Aorta (tissue), 5 donors: ENCODE results near the gene CCDC102B. TPM values are rescaled to one million over a fixed set of nuclear protein-coding genes. Genes with fewer than 3 reads are reported as not detected.

ENCODE experiments used
- ATAC-seq: fragments of 200-7000 bp; cut with Tn5 transposase; one replicate; pipeline ENCODE4 v1.9.1; 2022; ENCODE audit warnings: moderate library complexity; ENCODE audit not compliant: low FRiP score
- DNase-seq, 2 donors: peaks; one replicate each; pipeline ENCODE4 v3.0.0-alpha.2; 2020
- H3K27ac ChIP-seq, 2 donors: one replicate each; pipeline ENCODE4 v1.5.1; 2013; ENCODE audit warnings: low read length in 2 of 2, mild to moderate bottlenecking in 2 of 2, moderate library complexity in 2 of 2, control low read depth in 1 of 2, inconsistent platforms in 1 of 2, low read depth in 1 of 2
- H3K27me3 ChIP-seq, 2 donors: one replicate each; pipeline ENCODE4 v1.6.1; 2013; ENCODE audit warnings: control low read depth in 1 of 2, low read length in 1 of 2, mild to moderate bottlenecking in 1 of 2, moderate library complexity in 1 of 2; ENCODE audit not compliant: insufficient read depth in 2 of 2, control insufficient read depth in 1 of 2
- H3K36me3 ChIP-seq, 2 donors: one replicate each; pipeline ENCODE4 v1.6.1; 2013; ENCODE audit warnings: control low read depth in 1 of 2, low read length in 1 of 2, mild to moderate bottlenecking in 1 of 2; ENCODE audit not compliant: insufficient read depth in 2 of 2, control insufficient read depth in 1 of 2
- H3K4me1 ChIP-seq, 2 donors: one replicate each; pipeline ENCODE4 v1.6.1; 2013; ENCODE audit warnings: low read length in 2 of 2, control low read depth in 1 of 2, mild to moderate bottlenecking in 1 of 2, moderate library complexity in 1 of 2; ENCODE audit not compliant: insufficient read depth in 2 of 2, control insufficient read depth in 1 of 2
- H3K4me3 ChIP-seq, 2 donors: one replicate each; pipeline ENCODE4 v1.5.1; 2013; ENCODE audit warnings: low read length in 2 of 2, control low read depth in 1 of 2, mild to moderate bottlenecking in 1 of 2
- H3K9me3 ChIP-seq: one replicate; pipeline ENCODE4 v1.6.1; 2013; ENCODE audit warnings: mild to moderate bottlenecking, low read length; ENCODE audit not compliant: control insufficient read depth
- WGBS, 2 donors: extraction: QIAGEN DNeasy Blood & Tissue Kit; methylation state at CpG; one replicate each; pipeline ENCODE4 v1.1.7; 2013; 5-methylcytosine and 5-hydroxymethylcytosine counted together
- intact Hi-C, 2 donors: fragments of 100-400 bp; cut with DNase I; formaldehyde crosslinking; loops; one replicate each; pipeline versions ENCODE4 v1.14.2 to v1.15.0; 2022
- polyA plus RNA-seq, 2 donors: library from polyadenylated mRNA; stranded (reverse); fragments of 200-250 nt; gene quantifications; one replicate each; pipeline ENCODE4 v1.2.3, GENCODE V29; 2013
- total RNA-seq, 2 donors: library from RNA; stranded (reverse); fragmentation: NEBNext Ultra II Directional; extraction: Animal tissue kit (Norgen Biotek cat#: 25700); gene quantifications; one replicate each; pipeline ENCODE4 v1.2.1, GENCODE V29; 2021
- donor health status: healthy with polysubstance abuse.
- donor health status: Bipolar disorder and iron deficiency.
- donor health status: DM: no; HTN: no; CAD: no.
- donor health status: DM: no; HTN: no; CAD: no.
- donor health status: DM: yes; HTN: yes; CAD: no.

CCDC102B gene
- total and polyA plus RNA-seq, 4 donors: 7.6 to 30.1 (median 12.2) TPM

GRCh38 chr18:68956650-68957049 is 158.8 kb downstream of the CCDC102B start:
- no peaks in the 10 kb centered on the region for H3K4me1 ChIP-seq
- H3K36me3 ChIP-seq: no peaks in the 10 kb centered on the region
- no peaks in the 10 kb centered on the region for H3K9me3 ChIP-seq
- DNase-seq (no peak), ATAC-seq (no peak)
- H3K27ac ChIP-seq: no peak overlapping the region
- H3K4me3 ChIP-seq: no peak overlapping the region
- intact Hi-C loops: no loop called here
- 41 to 47% methylated on average over 2 of the region's 2 CpGs for WGBS, 2 donors
- no peaks in the 10 kb centered on the region for H3K27me3 ChIP-seq

GRCh38 chr18:68960355-68960754 is 162.5 kb downstream of the CCDC102B start:
- no peak overlapping the region for H3K27ac ChIP-seq
- DNase-seq (no peak), ATAC-seq (no peak)
- no peaks in the 10 kb centered on the region for H3K9me3 ChIP-seq
- no peaks in the 10 kb centered on the region for H3K36me3 ChIP-seq
- H3K4me3 ChIP-seq: no peak overlapping the region
- H3K27me3 ChIP-seq: no peaks in the 10 kb centered on the region
- H3K4me1 ChIP-seq: no peaks in the 10 kb centered on the region
- 67 to 72% methylated on average over 3 of the region's 3 CpGs for WGBS, 2 donors
- intact Hi-C loops: no loop called here

GRCh38 chr18:68962623-68963022 is 164.7 kb downstream of the CCDC102B start:
- intact Hi-C loops: no loop called here
- no peaks in the 10 kb centered on the region for H3K4me1 ChIP-seq
- no peaks in the 10 kb centered on the region for H3K27me3 ChIP-seq
- H3K27ac ChIP-seq: no peak overlapping the region
- ATAC-seq (no peak), DNase-seq (no peak)
- WGBS, 2 donors: 66 to 69% methylated on average over 3 of the region's 3 CpGs
- no peak overlapping the region for H3K4me3 ChIP-seq
- H3K9me3 ChIP-seq: no peaks in the 10 kb centered on the region
- no peaks in the 10 kb centered on the region for H3K36me3 ChIP-seq

GRCh38 chr18:68965817-68966216 is 167.9 kb downstream of the CCDC102B start:
- no peak for ATAC-seq
- no peaks in the 10 kb centered on the region for H3K9me3 ChIP-seq

GRCh38 chr18:68969027-68969426 is 171.1 kb downstream of the CCDC102B start:
- H3K27me3 ChIP-seq: no peaks in the 10 kb centered on the region
- ATAC-seq (no peak), DNase-seq (no peak)
- H3K4me1 ChIP-seq: no peaks in the 10 kb centered on the region
- H3K36me3 ChIP-seq: no peaks in the 10 kb centered on the region
- whole genome bisulfite sequencing, 2 donors: 75 to 84% methylated on average over 5 of the region's 5 CpGs
- H3K4me3 ChIP-seq: no peak overlapping the region
- no peaks in the 10 kb centered on the region for H3K9me3 ChIP-seq
- no peak overlapping the region for H3K27ac ChIP-seq
- intact Hi-C loops: no loop called here

More at GRCh38 chr18:68965817-68966216, 167.9 kb downstream of the CCDC102B start:
- Histone ChIP-seq H3K4me3 (no peak overlapping the region), H3K27ac (no peak overlapping the region), H3K4me1 (no peaks in the 10 kb centered on the region), H3K36me3 (no peaks in the 10 kb centered on the region), H3K27me3 (no peaks in the 10 kb centered on the region)
- WGBS, 2 donors: 64 to 76% methylated on average over 3 of the region's 3 CpGs
- DNase-seq: no peak
- intact Hi-C loops: no loop called here

GRCh38 chr18:68972176-68972575 is 174.3 kb downstream of the CCDC102B start:
- no peak for DNase-seq
- Histone ChIP-seq H3K4me3 (no peak overlapping the region), H3K27ac (no peak overlapping the region), H3K9me3 (no peaks in the 10 kb centered on the region), H3K27me3 (no peaks in the 10 kb centered on the region), H3K4me1 (no peaks in the 10 kb centered on the region), H3K36me3 (no peaks in the 10 kb centered on the region)
- intact Hi-C loops: no loop called here
- ATAC-seq: no peak
- WGBS, 2 donors: 72 to 73% methylated on average over 5 of the region's 5 CpGs

GRCh38 chr18:68979737-68980136 is 181.9 kb downstream of the CCDC102B start:
- WGBS, 2 donors: 92 to 93% methylated on average over 2 of the region's 2 CpGs
- Histone ChIP-seq H3K36me3 (no peaks in the 10 kb centered on the region), H3K27me3 (no peaks in the 10 kb centered on the region), H3K27ac (no peak overlapping the region), H3K4me1 (no peaks in the 10 kb centered on the region), H3K4me3 (no peak overlapping the region), H3K9me3 (no peaks in the 10 kb centered on the region)
- no peak for ATAC-seq
- DNase-seq: no peak
- intact Hi-C loops: no loop called here

- H3K27ac ChIP-seq: no peak overlapping the region
- H3K4me1 ChIP-seq: no peaks in the 10 kb centered on the region
- H3K36me3 ChIP-seq: no peaks in the 10 kb centered on the region
- no peak overlapping the region for H3K4me3 ChIP-seq
- DNase-seq (no peak), ATAC-seq (no peak)
- intact Hi-C loops: no loop called here
- peaks cover 2% of the 10 kb centered on the region for H3K9me3 ChIP-seq
- no peaks in the 10 kb centered on the region for H3K27me3 ChIP-seq
Observed at GRCh38 chr18:68983126-68983525, 185.2 kb downstream of the CCDC102B start.

GRCh38 chr18:68984342-68984741 is 186.5 kb downstream of the CCDC102B start:
- intact Hi-C loops: no loop called here
- Histone ChIP-seq H3K4me3 (no peak overlapping the region), H3K27ac (no peak overlapping the region), H3K27me3 (no peaks in the 10 kb centered on the region), H3K4me1 (no peaks in the 10 kb centered on the region), H3K9me3 (peaks cover 2% of the 10 kb centered on the region), H3K36me3 (no peaks in the 10 kb centered on the region)
- DNase-seq: no peak
- 14 to 25% methylated on average over 2 of the region's 2 CpGs for WGBS, 2 donors
- ATAC-seq: no peak
